Naive thymus-derived CD4-positive, alpha-beta T cell (primary cell): ENCODE results near the gene MSH2. TPM values are rescaled to one million over a fixed set of nuclear protein-coding genes. Genes with fewer than 3 reads are reported as not detected.

Experiments
- ATAC-seq: fragments of 150-1000 bp; cut with Tn5 transposase; 2 replicates; pipeline ENCODE4 v1.10.0; 2021; ENCODE audit warnings: mild to moderate bottlenecking, moderate library complexity
- CTCF ChIA-PET: fragments of 350-600 bp; sonication (Branson Sonifier 250); formaldehyde crosslinking; loops from one replicate; lab custom pipeline; 2021; ENCODE audit warnings: antibody characterized with exemption; lab: Charles Lee
- POLR2A ChIA-PET: fragments of 350-600 bp; sonication (Branson Sonifier 250); formaldehyde crosslinking; loops from one replicate; lab custom pipeline; 2021; ENCODE audit warnings: antibody characterized with exemption, inconsistent platforms; lab: Charles Lee
- DNase-seq, 9 donors: peaks; one replicate each; pipeline versions ENCODE4 v3.0.0 to v3.0.0-alpha.2; 2020 to 2022; ENCODE audit warnings: mixed read lengths in 1 of 9
- H3K27ac ChIP-seq: one replicate; pipeline ENCODE4 v1.7.0; 2013; ENCODE audit warnings: mild to moderate bottlenecking, low read depth, low read length, moderate library complexity
- H3K27me3 ChIP-seq, 2 donors: one replicate each; pipeline ENCODE4 v1.7.0; 2013; ENCODE audit warnings: low read length in 2 of 2, mild to moderate bottlenecking in 2 of 2, moderate library complexity in 2 of 2; ENCODE audit not compliant: control insufficient read depth in 2 of 2, insufficient read depth in 2 of 2
- H3K36me3 ChIP-seq, 3 experiments: 1 replicate in 2 of 3; 2 replicates in 1 of 3; pipeline ENCODE4 v1.7.0; 2013; ENCODE audit warnings: low read length in 3 of 3, mild to moderate bottlenecking in 3 of 3, moderate library complexity in 1 of 3; ENCODE audit not compliant: insufficient read depth in 3 of 3, control insufficient read depth in 2 of 3
- H3K4me1 ChIP-seq, 2 donors: one replicate each; pipeline ENCODE4 v1.7.0; 2013; ENCODE audit warnings: low read length in 2 of 2, mild to moderate bottlenecking in 2 of 2, moderate library complexity in 1 of 2; ENCODE audit not compliant: control insufficient read depth in 2 of 2, insufficient read depth in 2 of 2
- H3K4me3 ChIP-seq: 2 replicates; pipeline ENCODE4 v1.7.0; 2013; ENCODE audit warnings: mild to moderate bottlenecking, low read length
- H3K9me3 ChIP-seq, 3 experiments: 1 replicate in 2 of 3; 2 replicates in 1 of 3; pipeline ENCODE4 v1.7.0; 2013; ENCODE audit warnings: low read length in 3 of 3; ENCODE audit not compliant: control insufficient read depth in 2 of 3
- H3K27ac Mint-ChIP-seq, 9 donors: one replicate each; pipeline ENCODE4 v1.8.0; 2020 to 2022; ENCODE audit warnings: mixed read lengths in 9 of 9, mild to moderate bottlenecking in 8 of 9, moderate library complexity in 5 of 9, inconsistent platforms in 2 of 9
- H3K27me3 Mint-ChIP-seq, 5 donors: one replicate each; pipeline ENCODE4 v1.8.0; 2021 to 2022; ENCODE audit warnings: mixed read lengths in 5 of 5, mild to moderate bottlenecking in 1 of 5
- H3K36me3 Mint-ChIP-seq, 5 donors: one replicate each; pipeline ENCODE4 v1.8.0; 2020 to 2022; ENCODE audit warnings: mixed read lengths in 5 of 5, mild to moderate bottlenecking in 3 of 5, inconsistent platforms in 1 of 5
- H3K4me1 Mint-ChIP-seq, 7 donors: one replicate each; pipeline ENCODE4 v1.8.0; 2020 to 2022; ENCODE audit warnings: mixed read lengths in 7 of 7, mild to moderate bottlenecking in 3 of 7, inconsistent platforms in 1 of 7
- H3K4me3 Mint-ChIP-seq, 10 donors: one replicate each; pipeline ENCODE4 v1.8.0; 2020 to 2022; ENCODE audit warnings: mild to moderate bottlenecking in 10 of 10, mixed read lengths in 10 of 10, moderate library complexity in 6 of 10, inconsistent platforms in 2 of 10
- H3K9me3 Mint-ChIP-seq, 11 donors: one replicate each; pipeline ENCODE4 v1.8.0; 2020 to 2022; ENCODE audit warnings: mixed read lengths in 11 of 11, mild to moderate bottlenecking in 4 of 11, inconsistent platforms in 1 of 11, moderate library complexity in 1 of 11
- intact Hi-C, 2 donors: fragments of 100-400 bp; cut with micrococcal nuclease; formaldehyde crosslinking; loops; one replicate each; pipeline ENCODE4 v1.15.1; 2023
- polyA plus RNA-seq, 2 donors: library from polyadenylated mRNA; unstranded; fragments of 300-500 nt; fragmentation: Illumina TruSeq; gene quantifications; one replicate each; pipeline ENCODE4 v1.2.3, GENCODE V29; 2021
- total RNA-seq, 6 experiments: library from RNA in 5 of 6; stranded (reverse) in 5 of 6; gene quantifications; 1 replicate in 5 of 6; 2 replicates in 1 of 6; pipeline ENCODE4 v1.2.3 and lab custom pipeline; 2021 to 2026

MSH2 gene
- total and polyA plus RNA-seq, 7 experiments from 2014 or later, result 12.2 to 46.8 (median 39.1) TPM

DNA sequence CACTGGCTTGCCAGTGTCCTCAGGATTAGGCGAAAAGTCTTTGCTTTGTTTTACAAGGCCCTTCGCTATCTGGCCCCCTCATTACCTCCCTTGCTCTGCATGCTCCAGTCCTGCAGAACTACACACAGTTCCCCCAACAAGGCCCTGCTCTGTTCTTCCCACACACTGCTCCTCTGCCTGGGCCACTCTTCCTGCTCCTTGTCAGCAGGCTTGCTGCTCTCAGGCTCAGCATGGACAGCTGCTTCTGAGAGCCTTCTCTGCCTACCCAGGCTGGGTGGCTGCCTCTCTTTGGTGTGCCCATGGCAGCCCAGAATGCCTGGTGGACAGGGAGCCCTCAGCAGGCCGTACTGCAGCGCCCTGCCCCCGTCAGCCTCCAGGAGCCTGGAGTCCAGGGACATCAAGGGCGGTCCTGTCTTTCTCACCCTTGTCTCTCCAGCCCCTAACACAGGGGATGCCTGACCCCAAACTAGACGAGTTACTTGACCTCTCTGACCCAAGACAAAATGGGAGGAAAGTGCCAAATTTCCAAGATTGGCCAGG is 111.1 kb downstream of the MSH2 start:
- Mint-ChIP-seq H3K4me3 (no peak overlapping the region), H3K9me3 (peaks cover 0 to 2% (median 0%) of the 10 kb centered on the region in 11 donors), H3K27me3 (no peaks in the 10 kb centered on the region), H3K27ac (no peak overlapping the region), H3K4me1 (peaks cover 0 to 18% (median 3%) of the 10 kb centered on the region in 7 donors), H3K36me3 (peaks cover 0 to 25% (median 14%) of the 10 kb centered on the region in 5 donors)
- ATAC-seq (no peak), DNase-seq (no peak)
- Histone ChIP-seq H3K27me3 (no peaks in the 10 kb centered on the region), H3K27ac (no peak overlapping the region), H3K4me3 (no peak overlapping the region), H3K4me1 (no peaks in the 10 kb centered on the region), H3K36me3 (no peaks in the 10 kb centered on the region), H3K9me3 (no peaks in the 10 kb centered on the region)
- ChIA-PET CTCF (no interaction called here), POLR2A (no interaction called here)
- intact Hi-C loops, result no loop called here

DNA sequence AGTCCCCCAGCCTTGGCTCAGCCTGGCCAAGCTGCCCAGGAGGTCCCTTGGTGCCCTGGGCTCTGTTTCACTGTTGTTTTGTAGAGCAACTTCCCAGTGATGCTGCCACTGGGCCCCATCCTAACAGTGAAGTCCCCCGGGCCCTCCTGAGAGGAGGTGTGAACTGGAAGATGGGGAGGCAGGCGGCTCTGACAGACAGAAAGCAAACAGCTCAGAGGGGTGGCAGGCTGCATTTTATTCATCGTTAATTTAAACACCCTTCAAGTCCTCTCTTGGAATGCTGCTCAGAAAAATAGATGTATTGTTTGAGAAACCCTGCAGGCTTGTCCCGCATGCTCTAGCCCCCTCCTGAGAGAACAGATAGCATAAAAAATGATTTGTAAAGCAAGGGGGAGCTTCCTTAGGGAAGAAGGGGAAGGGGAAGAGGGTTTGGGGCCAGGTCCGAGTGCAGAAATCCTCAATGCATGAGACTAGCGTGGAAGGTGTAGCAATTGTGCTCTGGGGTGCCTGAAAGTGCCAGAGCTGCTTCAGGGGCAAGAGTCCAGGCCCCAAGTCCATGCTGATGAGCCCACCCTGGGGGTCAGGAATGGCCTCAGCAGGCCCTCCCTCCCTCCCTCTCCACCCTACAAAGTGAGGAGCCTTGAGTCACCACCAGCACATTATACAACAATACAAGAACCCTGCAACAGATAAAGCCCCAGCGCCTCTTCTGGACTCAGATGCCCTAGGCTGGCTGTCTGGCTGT is 113.6 kb downstream of the MSH2 start:
- intact Hi-C loops, result no loop called here
- H3K4me1 ChIP-seq, result peaks cover 0 to 4% of the 10 kb centered on the region in 2 donors
- ChIA-PET CTCF (no interaction called here), POLR2A (no interaction called here)
- H3K4me3 ChIP-seq, result no peak overlapping the region
- no peaks in the 10 kb centered on the region for H3K9me3 ChIP-seq
- Mint-ChIP-seq H3K4me3 (no peak overlapping the region), H3K27ac (no peak overlapping the region), H3K9me3 (peaks cover 0 to 1% (median 0%) of the 10 kb centered on the region in 11 donors), H3K36me3 (peaks cover 0 to 24% (median 14%) of the 10 kb centered on the region in 5 donors), H3K27me3 (no peaks in the 10 kb centered on the region), H3K4me1 (peaks cover 5 to 22% (median 15%) of the 10 kb centered on the region in 7 donors)
- DNase-seq (no peak), ATAC-seq (no peak)
- no peaks in the 10 kb centered on the region for H3K36me3 ChIP-seq
- no peaks in the 10 kb centered on the region for H3K27me3 ChIP-seq
- no peak overlapping the region for H3K27ac ChIP-seq

DNA sequence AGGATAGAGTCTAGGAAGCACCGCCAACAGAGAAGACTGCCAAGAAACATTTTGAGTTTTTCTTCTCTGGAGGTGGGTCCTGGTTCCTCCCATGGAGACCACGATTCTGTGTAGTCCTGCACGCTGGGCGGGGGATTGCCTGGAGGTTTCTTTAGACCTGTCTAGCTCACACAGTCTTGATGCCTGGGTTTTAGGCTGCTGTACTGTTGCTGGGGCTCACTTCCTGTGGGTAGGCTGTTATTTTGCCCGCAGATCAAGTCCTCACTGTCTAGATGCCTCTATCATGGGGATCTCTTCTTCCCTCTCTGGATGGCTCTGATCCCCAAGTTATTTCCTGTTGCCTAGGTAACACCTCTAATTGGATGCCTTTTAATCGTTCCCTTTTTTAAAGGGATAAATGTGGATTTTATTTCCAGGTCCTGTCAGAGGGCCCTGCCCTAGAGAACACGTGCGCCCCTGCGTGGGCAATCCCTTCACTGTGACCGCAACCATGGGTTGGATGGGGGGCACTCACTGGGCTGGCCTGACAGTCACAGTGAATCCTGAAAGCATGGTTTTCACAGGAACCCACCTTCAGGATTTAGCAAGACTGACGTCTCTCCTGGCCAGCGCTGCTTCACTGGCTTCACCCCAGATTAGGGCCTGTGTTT is 115.7 kb downstream of the MSH2 start:
- no peak overlapping the region for H3K27ac ChIP-seq
- H3K9me3 ChIP-seq, result no peaks in the 10 kb centered on the region
- Mint-ChIP-seq H3K9me3 (no peaks in the 10 kb centered on the region), H3K4me3 (peak overlapping the region in 2 of 10 donors; percentile 9 to 99), H3K27ac (no peak overlapping the region), H3K27me3 (no peaks in the 10 kb centered on the region), H3K36me3 (peaks cover 0 to 11% (median 6%) of the 10 kb centered on the region in 5 donors), H3K4me1 (peaks cover 9 to 21% (median 20%) of the 10 kb centered on the region in 7 donors)
- H3K36me3 ChIP-seq, result no peaks in the 10 kb centered on the region
- no peak for DNase-seq
- intact Hi-C loops, result no loop called here
- no peak overlapping the region for H3K4me3 ChIP-seq
- no peaks in the 10 kb centered on the region for H3K27me3 ChIP-seq
- ChIA-PET POLR2A (no interaction called here), CTCF (no interaction called here)
- H3K4me1 ChIP-seq, result peaks cover 0 to 4% of the 10 kb centered on the region in 2 donors
- ATAC-seq, result no peak

DNA sequence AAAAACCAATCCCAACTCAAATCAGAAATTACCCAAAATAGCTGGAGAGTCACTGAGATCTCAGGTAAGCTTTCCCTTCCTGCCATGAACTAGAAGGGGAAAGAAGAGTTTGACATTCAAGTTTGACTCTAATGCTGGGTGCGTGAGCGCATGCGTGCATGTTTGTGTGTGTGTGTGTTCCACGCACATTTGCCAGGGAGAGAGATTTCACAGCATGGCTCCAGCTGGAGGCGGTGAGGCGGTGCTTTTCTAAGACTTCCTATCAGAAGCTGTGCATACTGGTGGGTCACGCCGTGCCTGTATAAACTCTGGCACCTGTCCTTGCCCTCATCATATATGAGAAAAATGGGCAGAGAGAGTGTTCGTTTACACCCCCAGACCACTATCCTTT is 116.2 kb downstream of the MSH2 start:
- H3K27ac Mint-ChIP-seq, result peak overlapping the region in 1 of 9 donors; percentile 14
- ChIA-PET CTCF (interaction anchor here (0.6 kb wide), 1 partner anchor 26 kb away, joined by 3 read pairs; no protein-coding TSS in a partner anchor), POLR2A (no interaction called here)
- H3K36me3 ChIP-seq, result no peaks in the 10 kb centered on the region
- H3K4me3 Mint-ChIP-seq, result peak overlapping the region in 5 of 10 donors; percentile 9 to 99 (median 41)
- H3K9me3 ChIP-seq, result no peaks in the 10 kb centered on the region
- ATAC-seq, result no peak
- intact Hi-C loops, result no loop called here
- no peaks in the 10 kb centered on the region for H3K27me3 ChIP-seq
- no peaks in the 10 kb centered on the region for H3K9me3 Mint-ChIP-seq
- peaks cover 0 to 6% (median 3%) of the 10 kb centered on the region in 5 donors for H3K36me3 Mint-ChIP-seq
- no peak for DNase-seq
- H3K4me3 ChIP-seq, result no peak overlapping the region
- H3K4me1 Mint-ChIP-seq, result peaks cover 5 to 21% (median 20%) of the 10 kb centered on the region in 7 donors
- H3K4me1 ChIP-seq, result peaks cover 0 to 4% of the 10 kb centered on the region in 2 donors
- peaks cover 0 to 4% (median 0%) of the 10 kb centered on the region in 5 donors for H3K27me3 Mint-ChIP-seq
- no peak overlapping the region for H3K27ac ChIP-seq

DNA sequence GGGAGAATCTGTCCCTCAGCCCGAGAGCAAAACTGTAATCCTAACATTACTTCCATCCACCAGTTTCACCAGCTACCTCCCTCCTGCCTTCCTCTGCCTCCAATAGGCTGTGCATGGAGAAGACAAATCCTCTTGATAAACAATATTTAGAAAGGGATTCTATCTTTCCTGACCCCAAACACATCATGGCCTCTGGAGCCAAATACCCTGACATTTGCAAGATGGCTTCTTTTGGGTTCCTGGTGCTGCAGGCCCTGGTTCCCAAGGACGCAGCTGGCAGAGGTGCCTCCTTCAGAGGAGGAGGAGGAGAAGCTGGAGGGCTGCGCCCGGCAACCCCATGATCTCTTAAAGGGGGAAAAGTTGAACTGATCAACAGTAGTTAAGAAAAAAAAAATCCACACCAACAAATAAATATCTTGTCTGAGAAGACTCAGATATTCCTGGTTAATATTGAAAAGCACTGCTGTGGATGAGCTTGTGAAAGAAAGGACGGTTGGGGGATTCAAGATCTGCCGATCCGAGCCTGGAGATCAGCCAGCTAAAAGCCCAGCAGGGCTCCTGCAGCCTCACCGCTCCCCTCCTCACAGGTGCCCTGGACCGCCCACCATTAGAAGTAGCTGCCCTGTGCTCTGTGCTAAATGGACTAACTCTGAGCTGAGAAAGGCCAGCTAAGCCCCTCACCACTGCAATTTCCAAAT is 116.8 kb downstream of the MSH2 start:
- H3K27me3 ChIP-seq, result no peaks in the 10 kb centered on the region
- H3K27me3 Mint-ChIP-seq, result peaks cover 0 to 4% (median 0%) of the 10 kb centered on the region in 5 donors
- CTCF ChIA-PET, result interaction anchor here (0.6 kb wide), 1 partner anchor 26 kb away, joined by 3 read pairs; no protein-coding TSS in a partner anchor
- peak overlapping the region in 1 of 9 donors; percentile 9 for H3K27ac Mint-ChIP-seq
- peaks cover 0 to 4% of the 10 kb centered on the region in 2 donors for H3K4me1 ChIP-seq
- no peaks in the 10 kb centered on the region for H3K36me3 ChIP-seq
- no peaks in the 10 kb centered on the region for H3K9me3 Mint-ChIP-seq
- peaks cover 0 to 5% (median 0%) of the 10 kb centered on the region in 5 donors for H3K36me3 Mint-ChIP-seq
- H3K4me1 Mint-ChIP-seq, result peaks cover 5 to 21% (median 20%) of the 10 kb centered on the region in 7 donors
- H3K4me3 Mint-ChIP-seq, result peak overlapping the region; percentile 32 to 99 (median 88)
- ATAC-seq (no peak), DNase-seq (no peak)
- H3K27ac ChIP-seq, result no peak overlapping the region
- no peak overlapping the region for H3K4me3 ChIP-seq
- H3K9me3 ChIP-seq, result no peaks in the 10 kb centered on the region
- intact Hi-C loops, result loop anchor here (2.0 to 10.0 kb wide), 4 partner anchors 248 to 605 kb away; partner anchors contain the start of genes FBXO11 (in 2 of the 2) and MCFD2 (in 1 of the 2)
- POLR2A ChIA-PET, result no interaction called here

DNA sequence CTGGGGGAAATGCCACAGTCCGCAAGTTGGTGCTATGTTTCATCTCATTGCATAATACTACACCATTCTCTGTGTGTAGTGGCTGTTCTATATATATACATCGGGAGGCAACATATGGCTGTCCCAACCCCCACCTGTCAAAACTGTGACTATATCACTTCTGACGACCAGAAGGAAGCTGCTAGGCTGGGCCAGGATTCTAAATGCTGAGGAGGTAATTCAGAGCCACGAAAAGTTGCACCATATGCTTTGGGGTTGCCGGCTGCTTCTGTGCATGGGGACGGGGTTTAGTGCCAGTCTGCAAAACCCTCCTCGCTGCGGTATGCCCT is 117.3 kb downstream of the MSH2 start:
- H3K27me3 ChIP-seq, result no peaks in the 10 kb centered on the region
- no peaks in the 10 kb centered on the region for H3K36me3 ChIP-seq
- ChIA-PET POLR2A (no interaction called here), CTCF (no interaction called here)
- Mint-ChIP-seq H3K36me3 (peaks cover 0 to 5% (median 0%) of the 10 kb centered on the region in 5 donors), H3K27me3 (peaks cover 0 to 4% (median 0%) of the 10 kb centered on the region in 5 donors), H3K4me3 (peak overlapping the region; percentile 67 to 99 (median 88)), H3K9me3 (no peaks in the 10 kb centered on the region), H3K27ac (peak overlapping the region in 2 of 9 donors; percentile 55 to 62), H3K4me1 (peaks cover 5 to 21% (median 20%) of the 10 kb centered on the region in 7 donors)
- H3K27ac ChIP-seq, result no peak overlapping the region
- H3K4me3 ChIP-seq, result peak overlapping the region; percentile 74
- intact Hi-C loops, result loop anchor here (2.0 to 10.0 kb wide), 4 partner anchors 247 to 605 kb away; partner anchors contain the start of genes FBXO11 (in 2 of the 2) and MCFD2 (in 1 of the 2)
- H3K4me1 ChIP-seq, result peaks cover 0 to 4% of the 10 kb centered on the region in 2 donors
- ATAC-seq (no peak), DNase-seq (no peak)
- no peaks in the 10 kb centered on the region for H3K9me3 ChIP-seq
